HG03469 (cell line): Measurements from ENCODE around the gene MRFAP1L1.

ENCODE experiments used
- ATAC-seq: cut with Tn5 transposase; IDR thresholded peaks from one replicate; pipeline ENCODE4 v1.9.1; 2021; ENCODE audit warnings: mild to moderate bottlenecking, moderate library complexity, moderate number of reproducible peaks; ENCODE audit not compliant: unreplicated experiment

MRFAP1L1 gene

DNA sequence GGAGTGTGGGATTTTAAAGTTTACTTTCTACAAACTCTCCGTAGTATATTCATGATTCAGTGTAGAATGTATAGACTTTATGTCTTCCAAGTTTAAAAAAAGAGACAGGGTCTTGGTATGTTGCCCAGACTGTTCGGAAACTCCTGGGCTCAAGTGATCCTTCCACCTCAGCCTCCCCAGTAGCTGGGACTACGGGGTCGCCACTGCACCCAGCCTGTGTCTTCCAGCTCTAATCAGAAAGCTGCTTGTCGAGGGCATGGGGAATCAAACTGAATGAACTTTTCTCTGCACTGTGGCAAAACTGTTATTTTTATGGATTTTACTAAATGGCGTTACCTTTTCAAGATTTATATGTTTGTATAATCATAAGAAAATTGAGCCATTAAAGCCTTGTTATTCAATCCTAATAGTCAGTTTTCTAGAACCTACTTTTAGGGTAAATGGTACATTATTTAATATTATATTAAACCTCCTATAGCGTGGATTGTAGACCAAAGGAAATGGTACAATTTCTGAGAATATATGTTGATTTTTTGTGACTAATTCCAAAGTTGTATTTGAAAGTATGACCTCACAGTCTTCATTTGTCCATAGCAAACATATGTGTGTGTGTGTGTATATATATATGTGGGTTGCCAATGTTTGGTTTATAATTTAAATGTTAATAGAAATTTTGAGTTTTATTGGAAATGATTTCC is 7.4 kb upstream of the MRFAP1L1 start:
- no peak for ATAC-seq

GRCh38 chr4:6716018-6716911 is 6.6 kb upstream of the MRFAP1L1 start, which contains the start of gene BLOC1S4:
Gene BLOC1S4 (plus strand): TSS chr4:6716174. CDS start chr4:6716210, 36 bp downstream.
- ATAC-seq: peak; percentile 71

GRCh38 chr4:6715704-6716017 is 6.0 kb upstream of the MRFAP1L1 start:
- no peak for ATAC-seq

GRCh38 chr4:6714954-6715353 is 5.3 kb upstream of the MRFAP1L1 start:
- no peak for ATAC-seq

DNA sequence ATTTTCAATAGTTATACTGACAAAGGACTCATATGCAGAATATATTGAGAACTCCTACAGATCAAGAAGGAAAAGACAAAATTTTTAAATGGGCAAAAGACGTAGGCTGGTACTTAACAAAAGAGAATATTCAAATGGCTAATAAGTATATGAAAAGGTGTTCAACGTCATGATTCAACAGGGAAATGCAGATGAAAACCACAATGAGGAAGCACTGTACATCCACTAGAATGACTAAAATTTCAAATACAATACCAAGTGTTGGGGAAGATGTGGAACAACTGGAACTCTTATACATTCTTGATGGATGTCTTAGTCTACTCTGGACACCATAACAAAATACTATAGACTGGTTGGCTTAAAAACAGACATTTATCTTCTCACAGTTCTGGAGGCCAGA is 1.3 kb upstream of the MRFAP1L1 start:
- no peak for ATAC-seq

DNA sequence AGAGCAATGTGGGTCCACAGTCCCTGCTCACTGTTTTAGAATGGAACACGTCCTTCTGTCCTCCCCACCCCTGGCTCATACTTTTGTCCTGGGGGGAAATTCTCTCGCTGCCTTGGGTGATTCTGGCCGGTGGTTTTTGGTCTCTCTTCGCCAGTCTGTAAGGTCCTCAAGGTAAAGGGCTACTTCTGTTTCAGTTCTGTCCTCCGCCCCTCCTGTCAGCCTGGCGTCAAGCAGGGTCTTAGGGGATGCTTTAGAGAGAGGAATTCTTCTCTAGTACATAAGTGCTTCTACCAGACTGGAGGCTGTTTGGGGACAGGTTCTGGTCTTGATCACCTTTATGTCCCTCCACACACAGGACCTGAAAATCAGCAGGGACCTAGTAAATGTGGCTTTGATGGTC is 617 bp upstream of the MRFAP1L1 start:
- no peak for ATAC-seq

DNA sequence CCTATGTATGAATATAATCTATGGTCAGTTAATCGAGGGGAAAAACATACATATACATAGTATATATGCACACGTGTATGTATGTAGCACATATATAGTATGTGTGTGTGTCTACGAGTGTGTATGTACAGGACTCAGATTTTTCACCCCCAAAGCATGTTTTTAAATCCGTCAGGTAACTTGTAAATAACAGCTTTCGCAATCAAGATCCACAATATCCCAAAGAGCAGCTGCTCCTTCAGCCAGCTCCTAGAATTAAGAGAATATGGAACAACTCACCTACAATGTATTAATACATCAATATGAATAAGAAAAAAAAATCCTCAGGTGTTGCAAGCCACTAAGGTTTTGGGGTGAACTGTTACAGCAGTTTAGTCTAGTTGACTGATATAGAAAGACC is 3.5 kb downstream of the MRFAP1L1 start:
- no peak for ATAC-seq

DNA sequence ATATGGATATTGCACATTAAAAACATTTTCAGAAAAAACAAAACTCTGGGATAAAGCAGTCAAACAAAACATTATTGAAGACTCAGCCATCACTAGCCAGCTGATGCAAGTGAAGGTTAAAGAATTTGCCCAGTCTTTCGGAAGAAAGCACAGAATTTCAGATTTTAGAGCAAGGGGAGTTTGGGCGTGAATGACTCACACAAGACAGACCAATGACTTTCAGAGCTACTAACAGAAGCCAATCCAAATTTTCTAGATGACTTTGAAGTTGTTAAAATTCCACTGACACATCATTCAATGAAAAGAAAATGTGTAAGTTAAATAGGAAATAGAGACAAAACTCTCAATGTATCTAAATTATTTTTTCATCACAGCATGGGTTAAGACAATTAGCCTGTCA is 4.0 kb downstream of the MRFAP1L1 start:
- ATAC-seq: no peak

DNA sequence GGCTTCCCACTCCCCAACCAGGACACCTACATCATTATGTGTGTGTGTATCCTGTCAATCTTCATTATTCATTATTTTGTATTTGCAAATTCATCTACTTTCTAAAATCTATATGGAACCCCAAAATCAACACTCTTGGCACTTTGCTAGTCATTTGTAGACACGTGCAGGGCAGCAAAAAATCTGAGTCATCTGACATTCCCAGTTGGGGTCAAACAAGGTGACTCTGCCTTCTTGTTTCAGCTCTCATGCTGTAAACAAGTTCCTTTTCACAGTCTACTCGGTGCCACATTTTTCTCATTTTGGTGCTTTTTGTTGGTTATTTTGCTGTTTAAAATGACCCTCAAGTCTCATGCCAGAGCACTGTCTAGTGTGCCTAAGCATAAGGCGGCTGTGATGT is 5.9 kb downstream of the MRFAP1L1 start:
- ATAC-seq: no peak

DNA sequence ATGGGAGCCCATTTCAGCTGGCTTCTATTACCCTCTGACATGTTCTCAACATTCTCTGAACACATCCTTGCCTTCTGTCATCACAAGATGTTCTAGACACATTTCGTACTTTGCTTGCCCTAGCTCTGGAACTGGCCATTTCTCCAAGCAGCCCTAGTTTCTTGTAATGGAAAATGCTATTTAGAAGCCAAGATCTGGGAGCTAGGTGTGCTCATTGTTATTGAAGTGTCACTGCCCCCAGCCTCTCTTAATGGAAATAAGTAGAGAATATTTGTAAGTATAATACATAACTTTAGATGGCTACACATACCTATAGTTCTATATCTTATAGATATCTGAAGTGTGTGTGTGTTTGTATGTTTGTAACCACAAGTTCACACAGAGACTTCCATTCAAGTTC is 6.9 kb downstream of the MRFAP1L1 start:
- no peak for ATAC-seq

DNA sequence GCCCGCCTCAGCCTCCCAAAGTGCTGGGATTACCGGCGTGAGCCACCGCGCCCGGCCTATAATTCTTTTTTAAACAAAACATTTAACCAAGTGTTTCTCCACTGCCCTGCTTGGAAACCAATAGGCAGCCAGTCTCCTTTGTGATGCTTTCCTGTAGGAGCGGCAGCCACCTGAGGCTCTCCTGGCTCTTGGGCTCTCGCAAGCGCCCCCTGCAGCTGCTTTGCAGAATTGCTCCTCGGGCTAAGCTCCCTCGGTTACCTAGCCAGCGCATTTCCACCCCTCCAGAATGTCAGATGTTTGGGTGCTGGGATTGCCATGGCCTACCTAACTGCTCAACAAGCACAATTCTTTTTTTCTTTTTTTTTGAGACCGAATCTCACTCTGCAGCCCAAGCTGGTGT is 8.3 kb downstream of the MRFAP1L1 start:
- ATAC-seq: no peak

GRCh38 chr4:6699903-6700302 is 9.8 kb downstream of the MRFAP1L1 start:
- ATAC-seq: no peak

DNA sequence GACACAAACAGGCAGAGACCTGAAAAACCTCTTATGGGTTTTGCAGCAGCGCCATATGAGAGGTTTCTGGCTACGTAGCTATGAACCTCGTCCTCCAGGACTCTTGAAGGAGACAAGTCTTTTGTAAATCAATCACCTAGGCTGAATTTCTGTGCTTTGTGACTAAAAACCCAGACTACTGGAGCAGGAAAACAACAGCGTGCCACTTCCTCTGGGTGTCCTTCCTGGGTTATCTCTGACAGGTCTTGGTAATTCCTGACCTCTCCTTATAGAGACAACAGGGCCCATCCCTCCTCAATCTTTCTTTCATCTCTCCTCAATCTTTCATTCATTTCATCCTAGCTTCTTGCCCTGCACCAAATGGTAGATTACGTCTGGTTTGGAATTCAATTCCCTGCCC is 10.3 kb downstream of the MRFAP1L1 start:
- no peak for ATAC-seq

DNA sequence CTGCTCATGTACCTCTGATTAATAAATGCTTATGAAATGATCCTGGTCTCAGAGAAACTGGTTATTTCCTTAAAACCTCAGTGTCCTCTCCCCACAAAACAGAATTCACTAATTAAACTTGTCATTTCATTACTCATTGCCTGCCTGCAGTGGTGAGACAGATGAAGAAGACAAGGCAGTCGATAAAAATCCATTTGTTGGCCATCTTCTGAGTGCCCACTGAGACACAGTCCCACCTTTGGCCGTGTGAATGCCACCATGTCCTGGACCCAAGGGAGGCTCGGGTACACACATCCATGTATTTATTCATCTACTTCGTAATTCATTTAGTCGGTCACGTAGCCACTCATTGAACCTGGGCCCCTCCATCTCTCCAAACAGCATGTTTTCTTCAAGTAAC is 12.5 kb downstream of the MRFAP1L1 start:
- no peak for ATAC-seq

- no peak for ATAC-seq
Measured at GRCh38 chr4:6696611-6697010, 13.1 kb downstream of the MRFAP1L1 start.

DNA sequence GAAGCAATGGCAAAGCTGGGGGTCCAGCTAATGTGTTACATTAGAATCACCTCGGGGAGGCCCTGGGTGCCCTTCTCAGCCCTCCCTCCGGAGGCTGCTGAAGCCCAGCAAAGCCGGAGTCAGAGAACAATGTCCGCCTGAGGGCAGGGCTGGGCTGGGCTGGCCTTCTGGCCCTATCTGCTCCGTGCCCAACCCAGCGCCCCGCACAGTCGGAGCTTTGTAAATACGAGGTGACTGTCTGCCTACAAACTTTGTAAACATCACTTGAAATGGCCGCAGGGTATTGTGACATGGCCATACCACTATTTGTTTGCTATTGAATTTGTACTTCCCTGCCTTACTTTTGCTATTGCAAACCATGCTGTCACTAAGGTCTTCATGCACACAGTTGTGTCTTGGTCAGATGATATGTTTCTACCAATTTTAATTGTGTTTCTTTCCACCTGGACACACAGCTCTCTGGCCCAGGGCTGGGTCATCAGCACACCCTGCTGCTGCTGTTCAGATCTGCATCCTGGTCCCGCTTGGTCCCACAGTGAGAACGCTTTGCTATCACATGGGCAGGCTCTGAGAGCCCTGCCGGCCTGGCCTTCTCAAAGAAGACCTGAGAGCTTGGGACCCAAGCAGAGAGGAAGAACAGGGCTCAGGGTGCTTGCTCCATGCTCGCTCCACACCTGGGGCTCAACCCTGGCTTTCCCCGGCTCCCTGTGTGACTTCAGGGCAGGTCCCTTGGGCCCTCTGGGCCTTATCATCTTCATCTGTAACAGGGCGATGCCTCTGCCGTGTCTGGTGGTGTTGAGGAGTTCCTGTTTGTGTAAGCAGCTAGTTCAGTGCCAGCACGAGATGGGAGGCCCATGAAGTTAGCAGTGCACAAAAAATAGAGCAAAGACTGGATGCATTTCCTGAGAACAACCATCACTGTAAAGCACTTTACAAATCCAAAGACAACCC is 13.7 kb downstream of the MRFAP1L1 start:
- ATAC-seq: no peak

- ATAC-seq: no peak
Measured at GRCh38 chr4:6694177-6694901, 15.3 kb downstream of the MRFAP1L1 start.

DNA sequence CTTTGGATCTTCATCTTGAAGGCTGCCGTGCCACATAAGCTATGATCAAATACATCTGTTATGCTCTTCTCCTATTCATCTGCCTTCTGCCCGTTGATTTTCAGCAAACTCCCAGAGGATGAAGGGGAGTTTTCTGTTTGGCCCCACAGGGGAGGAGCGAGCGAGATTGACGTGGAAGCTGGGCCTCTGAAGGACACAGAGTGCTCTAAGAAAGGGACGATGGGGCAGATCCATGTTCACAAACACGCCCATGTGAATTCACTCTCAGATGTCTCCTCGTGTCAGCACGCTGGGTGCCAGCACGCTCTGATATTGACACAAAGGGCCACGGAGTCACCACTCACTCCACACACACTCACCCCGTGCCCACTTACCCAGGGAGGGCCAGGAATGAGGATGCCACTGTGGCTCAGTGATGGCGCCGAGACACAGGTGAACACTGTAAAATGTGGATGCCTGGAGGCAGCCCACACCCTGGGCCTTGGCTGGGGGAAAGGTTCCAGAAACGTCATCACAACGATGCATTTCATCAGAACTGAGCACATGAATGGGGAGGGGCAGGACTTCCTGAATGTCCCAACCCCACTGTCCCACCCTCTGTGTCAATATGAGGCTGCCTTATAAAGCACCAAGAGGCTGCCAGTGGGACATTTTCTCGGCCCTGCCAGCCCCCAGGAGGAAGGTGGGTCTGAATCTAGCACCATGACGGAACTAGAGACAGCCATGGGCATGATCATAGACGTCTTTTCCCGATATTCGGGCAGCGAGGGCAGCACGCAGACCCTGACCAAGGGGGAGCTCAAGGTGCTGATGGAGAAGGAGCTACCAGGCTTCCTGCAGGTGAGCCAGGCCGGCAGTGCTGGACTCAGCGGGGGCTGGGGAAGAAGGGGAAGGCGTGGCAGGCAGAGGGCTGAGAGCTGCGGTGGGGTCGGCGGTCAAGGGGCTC is 16.2 kb downstream of the MRFAP1L1 start, which contains the start of gene S100P:
Gene S100P, plus strand, starts transcription at position 648 of the 946 bp plus-strand sequence. Its CDS starts 55 bp downstream, at position 703.
- ATAC-seq: no peak

GRCh38 chr4:6692806-6693205 is 16.9 kb downstream of the MRFAP1L1 start:
- ATAC-seq: no peak
